Activated naive CD4-positive, alpha-beta T cell treated with anti-CD3 and anti-CD28 coated beads, Interleukin-2, amount 10 ng/mL, durations not matched to agents 7 days and 5 days (primary cell): ENCODE results near the gene TAF9.
"Not testable (repeated sequence)": the region's sequence is repeated elsewhere in the genome, so short reads cannot be mapped to it uniquely, and the experiment has no call there.

Experiments
- CTCF ChIA-PET: fragments of 350-600 bp; sonication (Branson Sonifier 250); formaldehyde crosslinking; loops from one replicate; lab custom pipeline; 2021; ENCODE audit warnings: antibody characterized with exemption; lab: Charles Lee
- DNase-seq: peaks from one replicate; pipeline ENCODE4 v3.0.0-alpha.2; 2020
- H3K27ac Mint-ChIP-seq: one replicate; pipeline ENCODE4 v1.8.0; 2021; ENCODE audit warnings: mild to moderate bottlenecking, moderate library complexity, mixed read lengths
- H3K27me3 Mint-ChIP-seq: one replicate; pipeline ENCODE4 v1.8.0; 2021; ENCODE audit warnings: mild to moderate bottlenecking, mixed read lengths
- H3K36me3 Mint-ChIP-seq: one replicate; pipeline ENCODE4 v1.8.0; 2021; ENCODE audit warnings: mixed read lengths
- H3K4me1 Mint-ChIP-seq: one replicate; pipeline ENCODE4 v1.8.0; 2021; ENCODE audit warnings: mixed read lengths
- H3K4me3 Mint-ChIP-seq: one replicate; pipeline ENCODE4 v1.8.0; 2021; ENCODE audit warnings: mild to moderate bottlenecking, moderate library complexity, mixed read lengths
- H3K9me3 Mint-ChIP-seq: one replicate; pipeline ENCODE4 v1.8.0; 2021; ENCODE audit warnings: mixed read lengths

Gene TAF9

GRCh38 chr5:69367697-69368279 lies 1.5 kb downstream of the TAF9 start:
- Mint-ChIP-seq H3K9me3 (no peaks in the 10 kb centered on the region), H3K27ac (peak overlapping the region; percentile 98), H3K36me3 (peaks cover 25% of the 10 kb centered on the region), H3K4me3 (peak overlapping the region; percentile 99), H3K4me1 (peaks cover 48% of the 10 kb centered on the region), H3K27me3 (no peaks in the 10 kb centered on the region)
- CTCF ChIA-PET: interaction anchor here (1.1 kb wide), 1 partner anchor 33 kb away, joined by 3 read pairs; no protein-coding TSS in a partner anchor
- DNase-seq: no peak

DNA sequence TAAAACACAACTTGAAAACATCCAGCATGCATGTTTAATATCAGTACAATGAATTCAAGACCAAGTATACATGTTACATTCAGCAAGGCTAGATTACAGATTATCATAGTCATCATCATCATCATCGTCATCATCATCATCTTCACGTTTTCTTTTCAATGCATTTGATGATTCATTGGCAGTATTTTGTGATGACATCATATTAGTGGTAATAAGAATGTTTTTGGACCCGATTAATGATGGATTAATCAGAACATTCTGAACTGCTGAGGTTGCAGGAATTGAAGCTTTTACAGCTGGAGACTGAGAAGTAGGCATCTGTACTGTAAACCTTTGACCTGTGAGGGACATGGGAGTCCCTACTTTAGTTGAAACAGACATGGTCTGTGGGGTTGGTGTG lies 4.5 kb downstream of the TAF9 start:
- Mint-ChIP-seq H3K36me3 (peaks cover 30% of the 10 kb centered on the region), H3K27me3 (no peaks in the 10 kb centered on the region), H3K4me3 (no peak overlapping the region), H3K4me1 (peaks cover 28% of the 10 kb centered on the region), H3K9me3 (no peaks in the 10 kb centered on the region), H3K27ac (peak overlapping the region; percentile 11)
- CTCF ChIA-PET: no interaction called here
- DNase-seq: no peak

DNA sequence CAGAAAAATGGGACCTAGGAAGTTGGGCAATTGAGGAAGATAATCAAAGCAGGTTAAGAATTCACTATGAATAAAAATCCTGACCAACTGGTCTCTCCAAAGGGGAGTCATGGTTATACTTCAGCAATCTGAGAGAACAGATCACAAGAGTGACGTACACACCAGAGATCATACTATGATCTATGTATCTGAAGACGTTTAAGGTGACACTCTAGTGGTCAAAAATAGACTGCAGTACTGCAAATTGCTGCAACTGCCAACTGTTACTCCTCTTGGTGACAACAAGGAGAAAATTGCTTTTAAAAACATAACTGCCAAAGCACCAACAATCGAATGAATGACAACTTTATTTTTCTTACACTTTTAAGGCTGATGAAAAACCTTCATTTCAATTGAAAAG lies 4.9 kb downstream of the TAF9 start:
- H3K4me3 Mint-ChIP-seq: no peak overlapping the region
- H3K9me3 Mint-ChIP-seq: no peaks in the 10 kb centered on the region
- H3K4me1 Mint-ChIP-seq: peaks cover 28% of the 10 kb centered on the region
- peaks cover 30% of the 10 kb centered on the region for H3K36me3 Mint-ChIP-seq
- CTCF ChIA-PET: no interaction called here
- H3K27ac Mint-ChIP-seq: peak overlapping the region; percentile 33
- H3K27me3 Mint-ChIP-seq: no peaks in the 10 kb centered on the region
- no peak for DNase-seq

DNA sequence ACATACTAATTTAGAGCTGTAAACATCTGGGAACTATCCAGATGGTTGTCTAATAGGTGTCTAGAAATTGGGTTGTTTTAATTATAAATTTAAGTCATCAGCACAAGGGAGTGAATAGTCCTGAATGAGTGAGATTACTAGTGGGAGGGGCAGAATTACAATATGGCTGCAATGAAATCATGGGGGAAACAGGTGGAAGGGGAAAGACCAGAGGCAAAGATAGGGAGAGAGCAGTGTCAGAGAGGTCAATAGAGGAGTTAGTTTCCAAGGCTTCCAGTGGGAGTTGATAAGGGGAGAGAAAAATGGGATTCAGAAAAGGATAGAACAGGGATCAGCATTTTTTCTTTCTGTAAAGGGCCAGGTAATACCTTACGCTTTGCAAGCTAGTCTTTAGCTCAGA lies 8.9 kb downstream of the TAF9 start:
- CTCF ChIA-PET: no interaction called here
- Mint-ChIP-seq H3K9me3 (no peaks in the 10 kb centered on the region), H3K36me3 (peaks cover 40% of the 10 kb centered on the region)

DNA sequence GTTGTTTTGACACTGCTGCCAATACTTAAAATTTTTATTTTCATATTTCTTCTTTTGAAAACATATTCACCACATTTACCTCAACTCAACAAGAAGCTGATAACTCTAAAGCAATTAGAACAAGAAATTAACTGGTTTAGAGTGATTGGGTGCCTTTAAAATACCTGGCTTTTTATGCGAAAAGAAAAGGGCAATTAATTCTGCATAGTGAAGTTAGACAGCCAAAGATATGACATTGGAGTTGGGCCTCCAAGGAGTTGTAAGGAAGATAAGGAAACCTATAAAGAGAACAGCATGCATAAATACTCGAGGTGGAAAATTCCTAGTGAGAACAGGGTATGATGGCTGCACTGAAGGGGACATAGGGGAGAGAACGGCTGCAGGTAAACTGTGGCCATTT lies 9.6 kb downstream of the TAF9 start:
- H3K9me3 Mint-ChIP-seq: no peaks in the 10 kb centered on the region
- no peaks in the 10 kb centered on the region for H3K27me3 Mint-ChIP-seq
- H3K36me3 Mint-ChIP-seq: peaks cover 36% of the 10 kb centered on the region
- no peak for DNase-seq
- no peak overlapping the region for H3K27ac Mint-ChIP-seq
- CTCF ChIA-PET: no interaction called here
- peaks cover 11% of the 10 kb centered on the region for H3K4me1 Mint-ChIP-seq
- H3K4me3 Mint-ChIP-seq: no peak overlapping the region

More for the DNA sequence above, 8.9 kb downstream of the TAF9 start:
- Mint-ChIP-seq H3K4me1 (peaks cover 14% of the 10 kb centered on the region), H3K27ac (peak overlapping the region; percentile 9), H3K4me3 (no peak overlapping the region), H3K27me3 (no peaks in the 10 kb centered on the region)
- no peak for DNase-seq

DNA sequence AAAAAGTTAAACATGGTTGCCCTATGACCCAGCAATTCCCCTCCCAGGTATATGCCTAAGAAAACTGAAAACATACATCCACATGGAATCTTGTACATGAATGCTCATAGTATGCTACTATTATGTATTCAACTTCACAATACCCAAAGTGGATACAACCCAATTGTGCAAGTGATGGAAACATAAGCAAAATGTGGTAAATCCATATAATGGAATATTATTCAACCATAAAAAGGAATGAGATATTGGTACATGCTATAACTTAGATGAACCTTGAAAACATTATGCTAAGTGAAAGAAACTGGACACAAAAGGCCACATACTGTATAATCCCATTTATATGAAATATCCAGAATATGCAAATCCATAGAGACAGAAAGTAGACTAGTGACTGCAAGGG lies 18.7 kb downstream of the TAF9 start:
- Mint-ChIP-seq H3K9me3 (no peaks in the 10 kb centered on the region), H3K27me3 (peaks cover 4% of the 10 kb centered on the region), H3K36me3 (peaks cover 25% of the 10 kb centered on the region), H3K4me1 (no peaks in the 10 kb centered on the region), H3K4me3 (no peak overlapping the region), H3K27ac (no peak overlapping the region)
- CTCF ChIA-PET: no interaction called here
- DNase-seq: no peak

- no peak overlapping the region for H3K27ac Mint-ChIP-seq
- CTCF ChIA-PET: interaction anchor here (1.1 to 1.7 kb wide), 2 partner anchors 9 to 26 kb away, joined by 3 to 5 read pairs; no protein-coding TSS in a partner anchor
- H3K4me1 Mint-ChIP-seq: no peaks in the 10 kb centered on the region
- H3K27me3 Mint-ChIP-seq: peaks cover 4% of the 10 kb centered on the region
- no peaks in the 10 kb centered on the region for H3K9me3 Mint-ChIP-seq
- no peak for DNase-seq
- no peaks in the 10 kb centered on the region for H3K36me3 Mint-ChIP-seq
- H3K4me3 Mint-ChIP-seq: no peak overlapping the region
Observed at GRCh38 chr5:69343083-69343482, 26.2 kb downstream of the TAF9 start.

- DNase-seq: no peak
- Mint-ChIP-seq H3K27ac (no peak overlapping the region), H3K36me3 (no peaks in the 10 kb centered on the region), H3K4me1 (no peaks in the 10 kb centered on the region), H3K27me3 (peaks cover 4% of the 10 kb centered on the region), H3K4me3 (no peak overlapping the region), H3K9me3 (no peaks in the 10 kb centered on the region)
- CTCF ChIA-PET: no interaction called here
Observed at GRCh38 chr5:69341520-69342161, 27.7 kb downstream of the TAF9 start.

- Mint-ChIP-seq H3K27ac (no peak overlapping the region), H3K4me3 (no peak overlapping the region), H3K27me3 (peaks cover 5% of the 10 kb centered on the region), H3K4me1 (peaks cover 25% of the 10 kb centered on the region), H3K36me3 (peaks cover 3% of the 10 kb centered on the region), H3K9me3 (peaks cover 3% of the 10 kb centered on the region)
- no peak for DNase-seq
- CTCF ChIA-PET: interaction anchor here (0.8 to 3.8 kb wide), 10 partner anchors 8 to 292 kb away, joined by 3 to 30 read pairs (median 4); partner anchors contain the start of genes CDK7 and SLC30A5
Observed at GRCh38 chr5:69335341-69335935, 33.9 kb downstream of the TAF9 start.

DNA sequence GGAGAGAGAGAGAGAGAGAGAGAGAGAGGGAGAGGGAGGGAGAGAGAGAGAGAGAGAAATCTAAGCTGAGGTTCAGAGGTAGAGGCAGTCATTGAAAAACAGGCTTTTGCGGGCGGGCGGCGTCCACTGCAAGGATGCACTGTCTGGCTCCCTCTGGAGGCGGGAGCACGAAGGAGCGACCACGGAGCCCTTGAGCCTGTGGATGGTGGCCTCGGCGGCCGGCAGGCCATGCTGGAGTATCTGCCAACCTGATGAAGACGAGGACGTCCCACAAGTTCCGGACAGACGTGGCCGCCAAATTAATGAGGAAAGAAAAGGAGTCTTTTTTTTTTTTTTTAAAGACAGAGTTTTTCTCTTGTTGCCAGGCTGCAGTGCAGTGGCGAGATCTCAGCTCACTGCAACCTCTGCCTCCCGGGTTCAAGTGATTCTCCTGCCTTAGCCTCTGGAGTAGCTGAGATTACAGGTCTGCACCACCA lies 34.5 kb downstream of the TAF9 start:
- peak overlapping the region; percentile 55 for H3K27ac Mint-ChIP-seq

GRCh38 chr5:69333668-69334315 lies 35.5 kb downstream of the TAF9 start:
- not testable (repeated sequence) for H3K36me3 Mint-ChIP-seq, H3K4me3 Mint-ChIP-seq, H3K27me3 Mint-ChIP-seq, DNase-seq, H3K9me3 Mint-ChIP-seq
- peak overlapping the region; percentile 19 for H3K27ac Mint-ChIP-seq
- peaks cover 25% of the 10 kb centered on the region for H3K4me1 Mint-ChIP-seq
- CTCF ChIA-PET: interaction anchor here (0.7 to 3.8 kb wide), 9 partner anchors 10 to 291 kb away, joined by 3 to 30 read pairs (median 4); partner anchors contain the start of genes AK6, RAD17, SLC30A5 and TAF9

More for the DNA sequence above, 34.5 kb downstream of the TAF9 start:
- Mint-ChIP-seq H3K9me3 (peaks cover 3% of the 10 kb centered on the region), H3K4me1 (peaks cover 25% of the 10 kb centered on the region), H3K4me3 (peak overlapping the region; percentile 36), H3K36me3 (peaks cover 3% of the 10 kb centered on the region), H3K27me3 (peaks cover 5% of the 10 kb centered on the region)
- CTCF ChIA-PET: interaction anchor here (0.7 to 3.8 kb wide), 14 partner anchors 9 to 292 kb away, joined by 3 to 30 read pairs (median 4); partner anchors contain the start of genes AK6, CDK7, RAD17 and SLC30A5
- DNase-seq: peak; percentile 86

GRCh38 chr5:69331528-69332445 lies 37.5 kb downstream of the TAF9 start:
- Mint-ChIP-seq H3K27ac (peak overlapping the region; percentile 76), H3K4me1 (peaks cover 25% of the 10 kb centered on the region), H3K36me3 (peaks cover 3% of the 10 kb centered on the region), H3K4me3 (peak overlapping the region; percentile 84), H3K9me3 (peaks cover 3% of the 10 kb centered on the region), H3K27me3 (peaks cover 5% of the 10 kb centered on the region)
- DNase-seq: no peak
- CTCF ChIA-PET: interaction anchor here (1.0 to 3.8 kb wide), 4 partner anchors 42 to 238 kb away, joined by 3 to 30 read pairs (median 4); partner anchors contain the start of genes CDK7 and SLC30A5

DNA sequence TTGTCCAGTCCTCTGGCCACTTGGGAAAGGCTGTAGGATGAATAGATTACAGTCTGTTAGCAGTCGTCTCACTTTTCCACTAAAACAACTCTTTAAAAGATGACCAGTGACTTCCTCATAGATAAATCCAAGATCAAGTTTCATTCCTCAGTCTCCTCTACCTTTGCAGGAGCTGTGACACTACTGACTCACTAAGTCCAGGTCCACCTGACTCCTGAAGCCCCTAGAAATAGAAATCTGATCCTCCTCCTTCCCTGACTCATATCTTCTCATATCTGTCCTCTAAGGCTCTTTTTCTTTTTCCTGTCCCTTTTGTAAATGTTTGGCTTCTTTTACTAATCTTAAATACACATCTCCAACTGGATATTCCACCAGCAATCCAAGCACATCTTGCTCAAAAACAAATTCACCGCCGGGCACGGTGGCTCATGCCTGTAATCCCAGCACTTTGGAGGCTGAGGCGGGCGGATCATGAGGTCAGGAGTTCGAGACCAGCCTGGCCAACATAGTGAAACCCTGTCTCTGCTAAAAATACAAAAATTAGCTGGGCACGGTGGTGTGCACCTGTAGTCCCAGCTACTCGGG lies 39.3 kb downstream of the TAF9 start:
- H3K36me3 Mint-ChIP-seq: peaks cover 3% of the 10 kb centered on the region
- no peak overlapping the region for H3K27ac Mint-ChIP-seq
- no peak for DNase-seq
- H3K9me3 Mint-ChIP-seq: peaks cover 3% of the 10 kb centered on the region
- H3K27me3 Mint-ChIP-seq: peaks cover 5% of the 10 kb centered on the region
- no peak overlapping the region for H3K4me3 Mint-ChIP-seq
- peaks cover 25% of the 10 kb centered on the region for H3K4me1 Mint-ChIP-seq
- CTCF ChIA-PET: no interaction called here
